H1 (cell line): ENCODE data around the gene KRTAP6-1. TPM values are rescaled to one million over a fixed set of nuclear protein-coding genes. Genes with fewer than 3 reads are reported as not detected.

Source experiments
- ASH2L ChIP-seq: fragments of 200-600, 300-600 bp; sonication (generic); IDR thresholded peaks from one replicate; pipeline ENCODE4 v1.7.1; 2017; ENCODE audit warnings: low read length
- ATF2 ChIP-seq: IDR thresholded peaks from 2 replicates; pipeline ENCODE4 v1.6.1; 2012; ENCODE audit warnings: low read length, inconsistent platforms
- BACH1 ChIP-seq: IDR thresholded peaks from 2 replicates; pipeline ENCODE4 v1.6.1; 2012; ENCODE audit warnings: low read length, improper control_type of control experiment
- CHD2 ChIP-seq: IDR thresholded peaks from 2 replicates; pipeline ENCODE4 v1.6.1; 2012; ENCODE audit warnings: low read length, improper control_type of control experiment
- CHD7 ChIP-seq: fragments of 300-600 bp; sonication (generic); IDR thresholded peaks from 2 replicates; pipeline ENCODE4 v1.7.1; 2012; ENCODE audit warnings: low read length, moderate library complexity, mild to moderate bottlenecking, inconsistent platforms; ENCODE audit not compliant: insufficient replicate concordance
- GABPA ChIP-seq: IDR thresholded peaks from 2 replicates; pipeline ENCODE4 v1.6.1; 2011; ENCODE audit warnings: mild to moderate bottlenecking, low read length, moderate library complexity, borderline replicate concordance; ENCODE audit not compliant: insufficient read depth
- POU5F1 ChIP-seq: IDR thresholded peaks from 2 replicates; pipeline ENCODE4 v1.6.1; 2011; ENCODE audit warnings: low read depth, mild to moderate bottlenecking, low read length, moderate library complexity
- RFX5 ChIP-seq: IDR thresholded peaks from 2 replicates; pipeline ENCODE4 v1.6.1; 2011; ENCODE audit warnings: low read depth, low read length, improper control_type of control experiment, borderline replicate concordance
- RNF2 ChIP-seq: fragments of 200-900, 300-1000 bp; sonication (generic); IDR thresholded peaks from 2 replicates; pipeline ENCODE4 v1.7.1; 2016; ENCODE audit warnings: borderline replicate concordance, low read depth, mild to moderate bottlenecking, antibody characterized with exemption, low read length; ENCODE audit not compliant: poor library complexity, severe bottlenecking; ENCODE audit errors: missing control alignments
- polyA plus RNA-seq, 7 experiments: library from polyadenylated mRNA; depleted of rRNA in 3 of 7; stranded (reverse) in 5 of 7; unstranded in 2 of 7; fragments of >200 nt in 5 of 7; fragments of 200-250 nt in 2 of 7; gene quantifications; 1 replicate in 5 of 7; 2 replicates in 1 of 7; 4 replicates in 1 of 7; pipeline versions ENCODE4 v1.2.1 to v1.2.3, GENCODE V29; 2011 to 2013; ENCODE audit warnings: missing spikeins in 2 of 7, mixed read lengths in 2 of 7
- total RNA-seq: library from RNA; stranded (reverse); fragmentation: NEBNext Ultra II Directional; extraction: Animal tissue kit (Norgen Biotek cat#: 25700); gene quantifications from 2 replicates; pipeline ENCODE4 v1.2.1, GENCODE V29; 2021

KRTAP6-1 gene
- total and polyA plus RNA-seq, 2 of the 8 experiments (the other 6 are each of a cell fraction or from before 2014, with no cell fraction given) = not detected

GRCh38 chr21:30613836-30614235, at the start of gene KRTAP6-1 (continued):
- TF ChIP-seq CHD7 (no peak), BACH1 (no peak), ATF2 (no peak), ASH2L (no peak), RFX5 (no peak), GABPA (no peak), CHD2 (no peak), RNF2 (no peak), POU5F1 (no peak)
- TF ChIP-seq, all 59 proteins: peak for 0
